ENCODE results near the gene IKZF1.

Gene IKZF1

GRCh38 chr7:50376056-50376820 lies 71.7 kb downstream of the IKZF1 start:
- DNase-seq (ENCODE audit: low read depth in 2 of 2) = no peak

- DNase-seq (ENCODE audit: low read depth in 2 of 2) = no peak
Observed at GRCh38 chr7:50377356-50377755, 72.8 kb downstream of the IKZF1 start.

DNA sequence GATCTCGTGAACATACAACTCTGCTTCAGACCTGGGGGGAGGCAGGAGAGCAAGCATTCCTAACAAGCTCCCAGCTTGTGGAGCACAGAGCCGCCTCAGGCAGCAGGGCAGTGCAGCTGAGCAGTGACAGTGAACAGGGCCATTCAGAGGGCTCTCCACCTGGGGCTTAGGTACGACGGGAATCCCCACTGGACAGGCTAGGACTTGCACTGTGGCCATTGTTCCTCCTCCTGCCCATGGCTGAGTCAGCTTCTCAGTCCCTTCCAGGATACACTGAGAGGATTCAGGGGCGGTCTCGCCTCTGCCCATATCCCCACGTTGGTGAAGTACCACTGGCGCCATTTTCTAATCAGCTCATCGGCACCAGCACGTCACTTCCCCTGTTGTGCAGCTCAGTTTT lies 74.6 kb downstream of the IKZF1 start:
- no peak for DNase-seq (ENCODE audit: low read depth in 2 of 2)

DNA sequence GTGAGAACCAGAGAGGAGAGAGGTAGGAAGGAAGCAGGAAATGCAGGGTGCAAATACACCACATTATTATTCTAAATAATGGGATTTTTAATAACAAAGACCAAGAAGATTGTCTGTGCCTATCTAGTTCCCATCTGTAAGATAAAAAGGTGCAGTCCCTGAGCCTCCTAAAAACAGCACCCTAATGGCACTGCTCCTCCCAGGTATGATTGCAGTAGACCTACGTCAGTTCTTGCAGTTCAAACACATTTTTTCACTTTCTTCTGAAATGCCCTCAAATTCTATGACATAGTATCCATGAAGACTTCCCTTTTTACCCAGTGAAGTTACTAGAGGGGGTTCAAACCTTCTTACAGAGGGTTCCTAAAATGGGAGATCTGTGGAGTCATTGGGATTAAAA lies 75.0 kb downstream of the IKZF1 start:
- no peak for DNase-seq (ENCODE audit: low read depth in 2 of 2)

- no peak for DNase-seq (ENCODE audit: low read depth in 2 of 2)
Observed at GRCh38 chr7:50382455-50382854, 77.9 kb downstream of the IKZF1 start.

DNA sequence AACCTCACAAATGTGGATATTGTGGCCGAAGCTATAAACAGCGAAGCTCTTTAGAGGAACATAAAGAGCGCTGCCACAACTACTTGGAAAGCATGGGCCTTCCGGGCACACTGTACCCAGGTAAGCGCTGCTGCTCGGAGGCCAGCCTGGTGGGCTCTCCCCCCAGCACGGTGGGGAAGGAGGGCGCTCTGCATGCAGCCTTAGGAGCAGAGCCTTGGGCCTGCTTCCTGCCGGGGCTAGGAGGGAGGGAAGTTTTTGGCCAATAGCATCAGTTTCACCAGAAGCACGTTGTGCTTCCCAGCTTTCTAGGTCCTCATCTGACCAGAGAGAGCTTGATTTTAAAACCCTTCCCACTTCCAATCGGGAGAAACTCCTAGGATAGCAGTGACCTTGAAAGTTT lies 82.8 kb downstream of the IKZF1 start:
- DNase-seq (ENCODE audit: low read depth in 2 of 2) = no peak

DNA sequence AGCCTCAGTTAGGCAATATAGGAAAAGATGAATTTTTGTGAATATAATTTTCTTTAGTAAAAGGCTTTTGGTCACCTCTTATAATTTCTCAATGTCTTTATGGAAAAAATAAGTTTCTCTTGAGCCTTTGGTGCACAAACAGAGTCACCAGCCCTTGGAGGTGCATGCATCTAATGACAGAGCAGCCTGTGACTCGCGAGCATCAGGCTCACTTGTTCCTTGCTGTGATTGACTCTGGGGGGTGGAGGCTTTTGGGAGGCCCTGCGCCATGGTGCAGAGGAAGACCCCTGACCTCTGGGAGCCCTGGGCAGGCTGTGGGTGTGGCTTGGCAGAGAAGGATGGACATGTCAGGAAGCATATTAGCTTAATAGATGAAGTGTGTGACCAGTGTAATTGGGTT lies 85.4 kb downstream of the IKZF1 start:
- no peak for DNase-seq (ENCODE audit: low read depth in 2 of 2)

DNA sequence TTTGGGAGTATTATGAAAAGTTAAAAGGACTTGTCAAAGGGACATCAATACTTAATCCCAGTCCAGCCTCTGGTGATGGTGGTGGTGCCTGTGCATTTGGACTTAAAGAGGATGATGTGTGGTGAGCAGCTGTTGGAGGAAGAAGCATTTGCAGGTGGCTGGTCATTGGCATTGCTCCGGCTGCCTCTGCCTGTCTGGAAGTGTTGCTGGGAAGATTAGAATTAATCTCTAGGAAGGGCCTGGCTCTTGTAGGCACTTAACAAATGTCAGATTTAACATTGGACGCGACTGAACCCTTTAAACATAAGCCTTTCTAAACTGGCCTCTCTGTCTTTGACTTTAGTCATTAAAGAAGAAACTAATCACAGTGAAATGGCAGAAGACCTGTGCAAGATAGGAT lies 86.9 kb downstream of the IKZF1 start:
- DNase-seq (ENCODE audit: low read depth in 2 of 2) = no peak

- no peak for DNase-seq (ENCODE audit: low read depth in 2 of 2)
Observed at GRCh38 chr7:50393076-50393475, 88.6 kb downstream of the IKZF1 start.

- no peak for DNase-seq (ENCODE audit: low read depth in 2 of 2)
Observed at GRCh38 chr7:50393547-50394252, 89.2 kb downstream of the IKZF1 start.

DNA sequence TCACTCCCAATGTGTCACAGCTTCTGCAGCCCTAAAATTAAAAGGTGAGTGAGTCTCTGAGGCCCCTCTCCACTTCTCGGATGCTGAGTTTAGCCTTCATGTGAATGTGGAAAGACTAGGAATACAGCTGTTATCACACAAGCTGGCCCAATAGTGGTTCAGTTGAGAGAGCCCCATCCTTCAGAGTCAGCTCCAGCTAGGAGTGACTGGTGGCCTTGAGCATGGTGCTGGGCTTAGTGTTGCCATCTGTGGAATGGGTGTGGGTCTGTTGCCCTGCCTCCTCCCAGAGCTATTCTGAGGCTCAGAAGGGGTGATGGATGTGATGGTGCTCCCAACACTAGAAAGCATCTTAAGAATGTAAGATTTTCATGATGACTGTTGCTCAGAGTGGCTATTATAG lies 89.8 kb downstream of the IKZF1 start:
- no peak for DNase-seq (ENCODE audit: low read depth in 2 of 2)

- DNase-seq (ENCODE audit: low read depth in 2 of 2) = no peak
Observed at GRCh38 chr7:50396856-50397255, 92.3 kb downstream of the IKZF1 start.

DNA sequence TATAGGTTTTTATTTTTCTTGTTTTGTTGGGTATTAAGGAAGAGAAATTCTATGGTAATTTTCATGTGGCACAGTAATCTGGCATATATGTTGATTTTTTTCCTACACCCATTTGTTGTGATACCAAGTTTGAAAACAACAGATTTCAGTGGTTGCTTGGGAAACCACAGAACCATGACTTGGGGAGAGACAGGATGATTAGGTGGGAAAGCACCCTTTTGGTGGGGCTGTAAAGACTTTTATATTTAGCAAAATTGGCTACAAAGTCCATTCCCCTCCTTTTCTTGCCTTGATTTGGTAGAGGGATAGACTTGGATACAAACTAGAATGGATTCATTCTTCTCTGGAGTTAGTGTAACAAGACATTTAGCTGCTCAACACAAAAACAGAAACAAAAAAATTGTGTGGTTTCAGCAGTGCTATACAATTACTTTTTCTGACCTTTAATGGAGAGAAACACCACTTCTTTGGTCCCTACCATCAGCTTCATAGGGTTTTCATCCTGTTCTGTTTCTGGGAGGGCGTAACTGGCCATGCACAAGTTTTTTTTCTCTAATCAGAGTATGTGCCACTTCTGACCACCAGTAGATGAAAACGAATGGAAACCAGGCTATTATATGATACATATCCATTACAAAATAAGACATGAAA lies 92.9 kb downstream of the IKZF1 start:
- no peak for DNase-seq (ENCODE audit: low read depth in 2 of 2)

DNA sequence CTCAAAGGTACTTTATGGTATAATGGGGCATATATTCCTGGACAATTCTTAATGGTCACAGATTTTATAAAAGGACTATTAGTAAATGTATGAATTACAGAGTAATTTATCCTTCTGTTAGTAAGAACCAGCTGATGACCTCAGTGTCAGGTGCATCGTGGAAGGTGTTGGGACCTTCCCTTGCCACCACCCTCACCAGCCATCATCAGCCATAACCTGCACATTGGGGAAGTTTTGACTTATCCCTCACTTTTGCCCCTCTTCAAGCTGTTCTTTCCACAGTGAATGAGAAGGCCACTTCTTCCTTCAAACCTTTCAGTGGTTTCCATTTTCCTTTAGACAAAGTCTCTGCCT lies 93.4 kb downstream of the IKZF1 start:
- DNase-seq (ENCODE audit: low read depth in 2 of 2) = no peak

DNA sequence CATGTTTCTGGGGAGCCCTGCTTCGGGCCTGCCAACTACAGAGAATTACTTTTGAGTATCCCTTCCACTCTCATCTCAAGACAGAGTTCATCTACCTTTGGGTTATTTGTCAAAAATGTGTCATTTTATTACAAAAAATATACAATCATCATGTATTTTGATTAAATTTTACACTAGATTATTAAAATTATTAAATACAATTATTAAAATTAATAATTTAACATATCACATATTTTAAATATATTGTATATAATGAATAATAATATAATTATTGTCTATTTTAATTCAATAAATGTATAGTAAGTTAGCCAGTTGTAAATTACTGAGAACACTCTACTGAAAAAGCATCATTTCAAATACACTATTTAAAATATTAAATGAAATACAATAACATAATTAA lies 94.7 kb downstream of the IKZF1 start:
- DNase-seq (ENCODE audit: low read depth in 2 of 2) = no peak

DNA sequence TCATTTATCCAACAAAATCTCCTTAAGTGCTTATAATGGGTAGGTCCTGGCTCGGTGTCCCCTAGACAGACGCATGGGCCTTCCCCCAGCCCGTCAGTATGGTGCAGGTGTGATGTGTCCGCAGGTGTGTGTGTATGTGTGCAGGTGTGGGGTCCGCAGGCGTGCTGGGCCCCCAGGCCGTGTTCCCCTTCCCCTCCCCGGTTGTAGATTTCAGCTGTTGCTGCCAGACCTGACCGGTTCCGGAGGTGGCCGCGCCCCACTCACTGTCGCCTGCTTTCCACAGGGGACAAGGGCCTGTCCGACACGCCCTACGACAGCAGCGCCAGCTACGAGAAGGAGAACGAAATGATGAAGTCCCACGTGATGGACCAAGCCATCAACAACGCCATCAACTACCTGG lies 95.1 kb downstream of the IKZF1 start:
- no peak for DNase-seq (ENCODE audit: low read depth in 2 of 2)

- DNase-seq (ENCODE audit: low read depth in 2 of 2) = no peak
Observed at GRCh38 chr7:50400114-50400513, 95.6 kb downstream of the IKZF1 start.

DNA sequence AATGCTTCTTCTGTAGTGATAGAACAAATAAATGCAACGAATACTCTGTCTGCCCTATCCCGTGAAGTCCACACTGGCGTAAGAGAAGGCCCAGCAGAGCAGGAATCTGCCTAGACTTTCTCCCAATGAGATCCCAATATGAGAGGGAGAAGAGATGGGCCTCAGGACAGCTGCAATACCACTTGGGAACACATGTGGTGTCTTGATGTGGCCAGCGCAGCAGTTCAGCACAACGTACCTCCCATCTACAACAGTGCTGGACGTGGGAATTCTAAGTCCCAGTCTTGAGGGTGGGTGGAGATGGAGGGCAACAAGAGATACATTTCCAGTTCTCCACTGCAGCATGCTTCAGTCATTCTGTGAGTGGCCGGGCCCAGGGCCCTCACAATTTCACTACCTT lies 99.9 kb downstream of the IKZF1 start:
- DNase-seq (ENCODE audit: low read depth in 2 of 2) = no peak

GRCh38 chr7:50405221-50405620 lies 100.7 kb downstream of the IKZF1 start:
- DNase-seq (ENCODE audit: low read depth in 2 of 2) = no peak

GRCh38 chr7:50406935-50407334 lies 102.4 kb downstream of the IKZF1 start:
- no peak for DNase-seq (ENCODE audit: low read depth in 2 of 2)

- DNase-seq (ENCODE audit: low read depth in 2 of 2) = no peak
Observed at GRCh38 chr7:50409856-50410745, 105.6 kb downstream of the IKZF1 start.

DNA sequence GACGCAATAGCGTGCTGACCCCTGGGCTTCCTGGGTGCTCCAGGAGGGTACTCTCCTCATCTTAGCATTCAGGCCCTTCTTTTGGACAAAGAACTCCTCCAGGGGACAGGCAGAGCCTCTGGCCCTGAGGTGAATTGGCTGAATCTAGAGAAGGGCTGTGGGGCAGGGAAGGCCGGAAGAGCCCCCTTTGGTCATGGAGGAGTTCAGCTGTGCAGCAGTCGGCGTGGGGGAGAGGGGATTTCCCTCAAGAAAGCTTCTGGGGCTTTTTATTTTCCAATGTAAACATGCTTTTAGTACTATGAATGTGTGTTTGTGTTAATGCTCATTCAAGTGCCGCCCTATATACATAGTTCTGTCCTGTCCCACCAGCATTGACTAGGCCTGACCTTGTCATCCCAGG lies 106.8 kb downstream of the IKZF1 start:
- no peak for DNase-seq (ENCODE audit: low read depth in 2 of 2)
